Measurements from ENCODE around the gene FYN.

The FYN gene

DNA sequence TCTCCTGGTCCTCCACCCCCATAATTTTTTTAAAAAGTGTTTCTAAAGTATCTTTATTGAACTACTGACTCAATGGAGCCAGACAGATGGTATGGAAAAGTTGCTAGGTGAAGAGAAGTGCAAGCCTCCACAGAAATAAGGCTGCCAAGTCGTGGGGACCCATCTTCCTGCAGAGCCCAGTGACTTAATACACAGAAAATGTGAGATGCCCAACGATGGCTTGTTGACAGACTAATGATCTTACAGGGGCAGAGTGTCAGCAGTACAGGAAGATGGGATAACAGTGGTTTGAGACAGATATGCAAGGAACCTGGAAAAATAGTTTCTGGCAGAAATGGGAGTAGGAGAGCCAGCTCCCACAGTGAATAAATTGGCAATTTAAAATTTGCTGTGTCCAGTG, 43.3 kb downstream of the FYN start:
- DNase-seq: no peak

DNA sequence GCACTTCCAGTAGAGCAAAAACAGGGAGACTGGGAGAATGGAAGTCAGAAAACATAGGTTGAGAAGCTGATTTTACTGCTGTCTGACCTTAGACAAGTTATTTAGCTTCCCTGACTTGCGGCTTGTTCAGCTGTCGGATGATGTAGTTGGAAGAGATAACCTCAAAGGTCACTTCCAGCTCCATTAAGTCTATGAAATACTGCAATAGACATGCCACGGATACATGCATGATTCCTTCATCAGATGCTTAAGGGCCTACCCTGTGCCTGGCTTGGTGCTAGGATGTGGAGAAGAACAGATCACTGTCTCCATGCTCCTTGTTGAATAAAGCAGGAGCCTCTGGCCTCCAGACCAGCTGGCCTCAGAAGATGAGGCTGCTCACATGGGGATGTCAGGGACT, 43.7 kb downstream of the FYN start:
- no peak for DNase-seq

DNA sequence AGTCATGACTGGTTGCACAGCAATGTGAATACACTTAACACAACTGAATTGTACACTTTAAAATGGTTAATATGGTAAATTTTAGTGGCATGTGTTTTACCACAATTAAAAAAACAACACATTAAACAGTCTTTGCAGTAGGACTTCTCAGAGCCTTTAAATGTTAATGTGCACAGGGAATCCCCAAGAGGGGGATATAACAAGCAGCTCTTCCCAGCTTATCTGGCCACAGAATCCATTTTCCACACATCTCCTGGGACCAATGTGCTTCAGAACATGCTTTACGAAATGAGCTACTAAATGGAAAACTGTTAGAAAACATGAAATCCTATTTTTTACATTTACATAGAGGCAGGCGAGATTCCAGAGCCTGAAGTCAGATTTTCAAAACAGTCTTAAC, 44.4 kb downstream of the FYN start:
- DNase-seq: no peak

DNA sequence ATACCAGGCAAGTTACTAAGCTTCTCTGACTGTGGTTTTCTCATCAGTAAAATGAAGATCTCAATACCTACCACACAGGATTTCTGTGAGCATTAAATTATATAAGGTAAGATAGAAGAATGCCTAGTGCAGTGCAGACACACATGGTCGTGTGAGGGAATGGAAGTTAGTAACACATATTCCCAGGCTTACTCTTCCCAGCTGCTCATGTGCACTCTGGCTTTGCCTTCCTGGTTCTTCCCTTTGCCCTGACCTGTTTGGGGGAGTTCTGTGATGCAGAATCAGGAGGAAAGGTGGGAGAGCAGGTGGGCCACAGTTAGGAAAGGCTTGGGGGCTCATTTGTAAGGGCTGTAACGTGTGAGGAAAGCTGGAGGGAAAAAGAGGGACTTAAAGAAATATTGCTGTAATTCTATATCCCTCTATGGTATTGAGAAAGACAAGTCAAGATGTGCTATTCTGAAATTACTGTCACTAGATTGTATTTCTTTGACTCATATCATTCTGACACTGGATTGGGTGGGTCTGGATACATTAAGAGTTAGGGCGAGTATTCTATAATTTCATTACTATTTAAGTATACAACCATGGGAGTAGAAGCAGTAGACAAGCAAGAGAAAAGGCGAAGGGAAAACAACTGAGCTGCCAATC, 47.7 kb downstream of the FYN start:
- DNase-seq: no peak

DNA sequence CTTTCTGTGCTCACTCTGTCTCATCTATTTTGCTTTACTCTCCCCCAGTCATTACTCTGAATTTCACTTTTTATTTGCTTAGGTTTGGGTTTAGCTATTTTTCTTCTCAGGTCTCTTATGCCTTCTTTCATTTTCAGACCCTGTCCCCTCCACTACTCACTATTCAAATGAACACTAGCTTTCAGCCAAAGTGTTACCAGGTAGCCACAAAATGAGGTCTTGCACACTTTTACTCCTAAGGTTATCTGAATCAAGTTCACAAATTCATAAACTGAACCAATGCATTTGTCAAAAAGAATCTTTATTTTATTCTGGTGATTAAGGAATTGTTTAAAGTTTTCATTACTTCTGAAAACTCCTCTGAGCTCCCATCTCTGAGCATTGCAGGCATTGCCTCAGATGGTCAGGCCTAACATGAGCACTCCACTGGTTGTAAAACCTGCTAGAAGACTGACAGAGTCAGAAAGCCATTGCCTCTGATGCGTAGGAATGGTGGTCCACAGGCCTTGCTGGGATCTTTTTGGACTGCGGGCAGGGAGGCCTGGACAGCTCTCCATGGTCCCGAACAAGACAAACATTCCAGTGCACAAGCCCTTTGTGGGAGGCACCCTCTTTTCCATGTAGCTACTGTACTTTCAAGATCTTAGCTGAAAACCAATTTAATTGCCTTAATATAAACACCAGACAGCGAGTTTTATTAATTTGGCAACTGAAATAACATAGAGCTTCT, 48.5 kb downstream of the FYN start:
- DNase-seq: no peak

DNA sequence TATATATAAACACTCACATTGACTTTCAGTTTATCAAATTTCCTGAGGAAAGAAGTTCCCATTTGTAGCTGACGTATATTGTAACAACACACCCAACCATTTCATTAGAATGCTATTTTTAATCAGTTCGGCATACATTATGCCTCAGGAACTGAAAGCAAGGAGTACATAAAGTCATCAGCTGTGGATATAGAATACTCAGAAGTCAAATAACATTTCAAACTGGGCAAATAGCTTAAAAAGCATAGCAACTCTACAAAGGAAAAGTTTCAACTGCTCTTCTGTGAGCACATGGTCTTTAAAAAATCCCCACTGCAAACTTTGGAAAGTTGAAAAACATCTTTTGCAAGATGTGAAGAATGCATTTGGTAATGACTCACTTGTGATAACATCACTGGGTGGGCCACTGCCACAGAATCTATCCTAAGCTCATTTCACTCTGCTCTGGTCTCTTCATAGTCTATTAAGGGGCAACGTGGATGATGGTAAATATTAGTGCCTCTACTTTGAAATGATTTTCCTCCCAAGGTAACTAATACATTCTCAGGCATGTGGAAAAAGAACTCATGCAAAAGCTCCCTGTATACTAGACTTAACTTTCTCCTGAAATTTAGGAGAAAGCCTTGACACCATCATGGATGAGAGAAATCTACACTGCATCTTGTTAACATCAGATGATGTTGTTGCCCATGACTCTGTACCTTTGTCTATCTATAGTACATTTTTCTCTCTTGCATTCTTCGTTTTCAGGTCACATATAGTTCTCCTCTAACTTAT, 49.2 kb downstream of the FYN start:
- no peak for DNase-seq

DNA sequence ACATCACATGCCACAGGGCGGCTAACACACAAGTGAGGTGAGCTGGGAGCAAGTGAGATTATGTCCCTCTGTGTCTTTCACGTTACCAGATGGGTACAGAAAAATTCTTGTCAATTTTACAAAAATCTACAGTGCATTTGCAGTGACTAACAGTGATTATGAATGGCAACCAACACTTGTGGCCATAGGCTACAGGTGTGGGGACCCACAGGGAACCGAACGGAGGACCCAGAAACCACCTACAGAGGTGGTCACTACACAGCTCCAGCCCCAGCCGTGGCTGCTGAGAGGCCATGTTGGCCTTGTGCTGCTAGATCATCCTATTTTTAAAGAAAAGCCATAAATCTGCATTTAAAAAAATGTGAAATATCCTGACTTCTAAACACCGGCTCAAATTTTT, 50.2 kb downstream of the FYN start:
- DNase-seq: no peak

DNA sequence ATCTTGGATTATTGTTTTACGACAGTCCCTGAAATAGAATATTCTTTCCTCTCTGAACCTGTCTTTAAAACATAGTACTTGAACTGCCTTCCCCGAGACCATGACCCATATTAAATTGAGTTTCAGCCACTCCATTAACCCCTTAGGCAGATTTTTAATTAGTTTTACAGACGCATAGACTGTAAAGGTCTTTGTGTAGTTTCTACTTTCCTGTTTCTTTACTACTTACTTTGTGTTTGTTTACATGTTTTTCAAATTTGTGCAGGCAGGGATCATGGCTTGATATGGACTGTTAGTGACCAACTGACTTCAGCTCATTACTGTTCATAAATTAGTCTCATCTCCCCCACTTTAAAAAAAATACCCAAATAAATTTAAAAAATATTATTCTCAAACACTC, 53.8 kb downstream of the FYN start:
- no peak for DNase-seq

DNA sequence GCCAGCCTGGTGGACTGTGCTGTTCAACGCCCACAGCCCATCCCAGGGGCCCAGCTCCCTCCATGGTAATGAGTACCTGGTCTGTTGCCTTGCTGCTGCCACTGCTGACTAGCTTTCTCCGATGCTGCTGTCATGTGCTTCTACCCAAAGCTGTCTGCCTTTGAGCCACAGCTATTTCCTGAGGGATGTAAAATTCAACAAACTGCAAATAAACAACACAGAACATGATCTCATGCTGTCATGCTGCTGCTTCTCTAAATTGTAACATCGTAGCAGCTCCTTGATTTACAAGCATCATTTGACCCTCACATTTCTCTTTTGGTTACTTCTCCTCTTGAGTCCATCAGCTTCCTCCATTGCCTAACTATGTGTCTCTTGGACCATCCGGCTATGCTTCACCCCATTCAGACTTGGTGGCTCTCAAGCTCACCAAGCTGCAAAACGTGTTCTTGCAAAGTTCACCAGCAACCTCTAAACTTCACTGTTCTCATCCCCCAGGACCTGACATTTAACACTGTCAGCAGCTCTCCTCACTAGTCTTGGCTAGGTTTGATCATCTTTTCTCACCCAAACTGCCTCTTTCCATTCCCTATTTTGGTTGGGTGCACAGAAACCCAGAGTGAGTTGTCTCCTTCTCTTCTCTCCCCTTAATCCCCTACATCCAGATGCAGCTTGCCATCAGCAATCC, 54.6 kb downstream of the FYN start:
- no peak for DNase-seq

DNA sequence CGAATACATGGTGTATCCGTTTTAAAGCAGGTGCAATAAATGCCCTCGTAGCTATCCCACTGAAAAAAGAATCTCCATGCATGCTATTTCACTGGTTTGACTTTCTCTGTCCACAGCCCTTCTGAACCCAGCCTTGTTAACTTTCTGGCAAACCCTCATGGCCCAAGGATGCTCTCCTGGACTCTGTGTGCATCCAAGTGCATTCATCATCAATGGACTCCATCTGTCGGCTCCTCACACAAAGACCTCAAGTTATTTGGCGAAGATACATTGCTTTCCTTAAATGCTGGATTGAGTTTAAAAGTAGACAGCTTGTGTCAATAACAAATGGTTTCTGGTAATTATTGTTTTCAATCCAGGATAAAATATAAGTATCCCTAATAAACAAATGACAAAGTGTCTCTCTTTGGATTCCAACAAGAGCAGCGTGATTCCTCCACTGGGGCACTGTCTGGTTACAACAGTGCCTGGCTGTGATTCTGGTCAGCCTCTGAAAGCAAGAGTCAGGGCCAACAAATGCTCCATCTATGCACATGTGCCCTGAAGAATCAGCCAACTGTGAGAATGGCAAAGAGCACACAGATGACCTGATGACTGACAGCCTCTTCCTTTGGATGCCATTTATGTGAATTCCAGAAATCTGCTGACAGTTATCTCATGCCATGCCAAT, 55.7 kb downstream of the FYN start:
- no peak for DNase-seq

DNA sequence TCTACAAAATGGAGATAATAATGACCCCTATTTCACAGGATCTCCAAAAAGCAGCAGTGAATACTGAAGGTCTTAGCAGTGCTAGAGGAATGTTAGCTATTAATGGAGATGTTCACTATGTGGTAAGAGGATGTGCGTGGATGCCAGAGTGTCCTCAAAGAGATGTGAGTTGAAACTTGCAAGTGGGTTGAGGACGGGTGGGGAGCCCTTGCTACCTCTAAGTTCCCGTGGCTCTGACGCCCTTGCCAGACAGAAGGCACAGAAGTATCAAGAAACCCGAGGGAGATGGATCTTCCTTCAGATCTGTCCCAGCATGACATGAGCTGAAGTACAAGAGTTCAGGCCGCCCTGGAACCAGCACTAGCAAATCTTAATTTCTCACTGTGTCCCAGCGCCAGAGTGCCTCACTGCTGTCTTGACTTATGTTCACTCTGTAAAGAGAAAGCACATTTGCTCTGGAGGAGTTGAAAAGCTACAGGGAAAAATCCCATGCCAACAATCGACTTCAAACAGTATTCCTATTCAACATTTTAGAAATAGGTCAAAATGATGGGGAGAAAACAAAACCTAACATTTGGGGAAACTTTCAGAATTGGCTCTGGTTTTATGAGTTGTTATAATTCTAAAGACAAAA, 59.5 kb downstream of the FYN start:
- DNase-seq: no peak

DNA sequence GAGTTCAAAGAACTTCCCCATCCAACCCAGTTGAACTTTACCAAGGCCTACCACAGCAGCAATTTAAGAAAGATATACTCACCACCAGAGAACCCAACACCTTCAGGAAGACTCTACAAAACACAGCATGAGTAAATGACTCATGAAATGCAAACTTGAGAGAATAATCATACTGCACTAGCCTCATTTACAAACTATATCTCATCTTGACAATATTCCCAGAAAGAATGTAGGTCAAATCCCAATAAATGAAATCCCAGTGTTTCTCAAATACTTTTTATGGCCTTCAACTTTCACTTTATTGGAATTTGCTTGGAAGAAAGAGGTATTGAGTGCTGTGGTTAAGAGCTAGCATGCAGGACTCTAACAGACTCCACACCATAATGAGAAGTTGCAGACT, 60.0 kb downstream of the FYN start:
- DNase-seq: no peak

DNA sequence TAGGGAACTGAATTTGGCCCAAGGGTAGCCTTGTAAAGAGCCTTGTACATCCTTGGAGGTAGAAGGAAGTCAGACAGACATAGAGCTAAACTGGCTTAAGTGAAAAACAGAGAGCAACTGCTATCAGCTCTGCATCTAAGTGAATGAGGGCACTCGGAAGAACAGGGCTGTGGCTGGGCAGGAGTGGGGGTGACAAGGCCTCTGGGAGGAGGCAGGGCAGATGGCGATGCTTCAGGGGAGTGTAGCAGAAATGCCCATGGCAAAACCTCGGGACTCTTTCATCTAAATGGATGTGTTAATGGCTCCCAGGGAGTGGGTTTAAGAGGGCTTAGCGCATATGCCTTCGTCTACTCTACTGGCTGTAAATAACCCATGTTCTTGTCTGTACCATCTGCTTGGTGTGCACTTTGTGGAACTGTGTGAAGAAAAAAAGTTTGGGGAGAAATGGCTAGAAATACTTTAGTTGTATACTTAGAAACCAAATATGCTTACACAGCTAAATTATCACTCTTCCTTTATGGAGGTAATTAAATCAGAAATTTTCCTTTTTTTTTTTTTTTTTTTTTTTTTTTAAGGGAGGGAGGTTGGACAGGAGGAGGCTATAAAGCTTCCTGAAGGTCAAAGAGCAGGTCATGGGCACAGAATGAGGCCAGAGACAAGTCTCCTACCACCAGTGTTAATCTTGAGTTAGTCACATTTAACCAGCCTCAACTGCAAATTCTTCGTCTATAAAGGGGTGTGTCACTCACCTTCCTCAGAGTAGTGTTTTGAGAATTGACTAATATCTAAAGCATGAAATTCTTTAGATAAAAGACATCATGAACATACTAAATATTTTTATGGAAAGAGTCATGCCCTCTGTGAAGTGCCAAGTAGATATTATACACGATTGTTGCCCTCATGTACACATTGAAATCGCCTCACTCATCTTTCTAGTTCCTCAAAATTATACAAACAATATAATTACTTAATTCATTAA, 60.9 kb downstream of the FYN start:
- DNase-seq: no peak

DNA sequence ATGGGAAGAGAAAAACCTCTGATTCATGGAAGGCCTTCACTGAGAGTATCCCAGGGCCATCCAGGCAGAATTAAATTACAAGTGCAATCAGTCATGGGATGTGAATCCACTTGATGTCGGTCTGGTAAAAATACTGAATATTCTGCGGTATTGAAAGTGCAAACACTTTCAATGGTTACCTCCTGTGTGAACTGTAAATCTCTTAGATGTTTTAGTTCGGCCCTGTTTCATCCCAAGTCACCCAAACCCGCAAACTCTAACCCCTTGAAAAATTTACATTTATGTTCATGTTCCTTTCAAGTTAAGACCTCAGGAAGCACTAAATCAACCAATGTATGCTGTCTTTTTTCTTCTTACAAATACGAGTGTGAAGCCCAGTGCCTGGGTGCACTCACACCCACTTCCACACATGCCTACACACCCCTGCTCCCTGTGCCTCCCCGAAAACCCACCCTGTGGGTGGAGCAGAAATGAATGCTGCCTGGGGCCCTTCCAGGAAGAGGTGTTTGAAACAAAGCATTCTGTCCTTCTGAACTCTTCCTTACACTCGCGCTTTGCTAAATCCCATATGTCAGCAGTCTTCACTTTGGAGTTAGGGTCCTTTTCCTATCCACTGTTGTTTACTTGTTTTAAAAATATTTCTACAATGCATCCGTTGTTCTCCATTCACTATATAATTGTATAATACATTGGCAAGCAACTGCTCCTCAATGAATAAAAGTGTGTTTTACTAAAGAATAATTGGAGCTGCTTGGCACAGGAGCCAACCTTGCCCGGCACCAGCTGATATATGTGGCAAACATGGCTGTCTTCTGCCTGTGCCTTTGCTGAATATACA, 62.7 kb downstream of the FYN start:
- no peak for DNase-seq

DNA sequence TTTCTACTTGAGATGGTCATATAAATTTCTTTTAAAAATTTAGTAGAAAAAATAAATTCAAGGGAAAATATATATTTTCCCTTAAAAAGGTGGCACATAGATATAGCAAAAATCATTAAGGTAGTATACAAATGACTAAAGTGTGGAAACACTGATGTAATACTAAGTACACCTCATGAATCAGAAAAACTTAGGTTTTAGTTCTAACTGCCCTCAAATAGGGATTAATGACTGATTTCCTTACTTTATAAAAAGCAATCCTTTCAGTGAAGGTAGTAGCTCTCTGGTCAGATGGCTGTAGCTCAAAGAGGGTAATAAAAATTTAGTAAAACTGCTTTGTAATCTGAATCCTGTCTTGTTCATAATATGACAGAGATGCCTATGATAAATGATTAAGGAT, 63.5 kb downstream of the FYN start:
- DNase-seq: no peak

DNA sequence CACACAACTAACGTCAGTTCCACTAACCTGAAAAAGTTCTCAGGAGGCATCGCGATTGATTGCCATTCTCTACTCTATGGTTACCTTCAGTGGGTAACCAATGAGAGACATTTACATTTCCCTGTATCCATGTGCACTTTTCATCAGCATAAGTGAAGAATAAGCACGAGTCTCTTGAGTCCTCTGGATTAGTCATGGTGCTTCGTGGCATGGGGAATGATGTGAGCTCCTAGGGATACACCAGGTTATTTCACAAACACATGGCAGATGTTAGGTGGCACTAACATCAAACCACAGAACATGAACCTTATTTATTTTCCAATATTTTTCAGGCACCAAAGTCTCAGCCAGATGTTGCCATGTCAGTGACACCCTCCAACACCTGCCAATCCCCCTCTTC, 64.0 kb downstream of the FYN start:
- no peak for DNase-seq

DNA sequence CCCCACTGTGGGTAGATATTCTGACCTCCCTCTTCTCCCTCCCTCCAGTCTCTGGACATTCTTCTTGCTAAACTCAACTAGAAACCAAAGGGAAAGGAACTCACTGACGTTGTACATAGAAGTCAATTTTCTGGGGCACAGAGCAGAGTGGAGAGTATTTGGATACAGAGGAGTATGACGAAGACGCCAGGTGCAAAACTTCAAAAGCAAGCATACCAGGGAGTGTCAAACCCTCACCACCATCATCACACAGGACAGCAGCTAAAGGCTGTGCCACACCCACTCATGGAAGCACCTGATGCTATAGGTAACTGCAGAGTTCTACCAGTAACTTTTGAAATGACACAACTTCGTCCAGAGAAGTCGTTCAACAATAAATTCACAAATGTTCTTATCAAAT, 64.8 kb downstream of the FYN start:
- no peak for DNase-seq

DNA sequence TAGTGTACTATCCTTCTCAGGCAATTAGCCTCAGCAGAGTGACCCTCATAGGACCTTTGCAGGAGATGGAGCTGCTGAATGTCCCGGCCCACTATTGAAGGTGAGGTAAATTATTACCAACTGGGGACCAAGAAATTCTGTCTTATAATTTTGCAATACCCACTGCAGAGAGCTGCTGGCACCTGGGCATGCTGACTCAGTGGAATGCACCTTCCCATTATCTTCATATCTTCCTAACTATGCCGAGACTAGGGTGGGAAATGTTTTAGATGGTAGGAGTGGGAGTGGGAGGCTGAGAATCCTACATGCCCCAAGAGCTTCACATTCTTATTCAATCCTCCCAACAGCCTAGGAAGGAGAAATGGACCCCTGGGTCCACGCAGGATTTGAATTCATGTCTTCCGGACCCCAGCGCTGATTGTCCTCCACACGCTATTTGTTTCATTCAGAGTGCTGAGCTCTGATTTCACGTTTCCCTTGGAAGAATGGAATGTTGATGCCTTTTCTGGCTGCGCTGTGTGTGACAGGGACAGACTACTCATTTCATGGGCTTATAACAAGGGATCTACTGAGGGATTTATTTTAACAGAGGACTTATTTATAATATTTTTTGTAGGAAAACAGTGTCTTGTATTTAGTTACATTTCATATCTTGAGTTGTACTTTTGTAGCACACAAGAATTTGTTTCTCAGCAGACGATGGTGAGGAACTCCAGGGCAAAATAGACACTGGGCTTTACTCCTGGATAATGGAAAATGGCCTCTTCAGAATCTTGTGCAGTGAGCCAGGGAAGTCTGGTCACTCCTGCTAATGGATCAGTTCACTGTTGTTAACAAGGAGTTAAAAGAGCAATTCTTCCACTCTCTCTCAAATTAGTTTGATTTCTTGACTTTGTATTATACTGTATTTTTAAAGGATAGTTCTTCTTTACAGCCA, 66.4 kb downstream of the FYN start:
- no peak for DNase-seq

DNA sequence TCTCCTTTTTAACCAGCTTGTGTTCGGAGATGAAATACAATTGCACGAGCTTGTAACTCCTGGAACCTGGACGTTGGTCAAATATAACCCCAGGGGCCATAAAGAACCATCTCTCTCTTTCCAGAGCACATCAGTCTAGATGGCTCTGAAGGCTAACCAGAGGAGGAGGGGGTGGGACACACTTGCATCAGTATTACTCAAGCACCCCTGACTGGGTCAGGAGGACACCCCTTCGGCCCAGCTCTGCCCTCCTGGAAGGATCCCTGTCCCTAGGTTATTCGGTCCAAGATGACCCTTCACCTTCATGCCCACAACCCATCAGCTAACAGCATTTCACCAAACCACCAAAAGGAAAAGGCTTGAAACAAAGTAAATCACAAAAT, 67.1 kb downstream of the FYN start:
- DNase-seq: no peak

All from NCI-H2227 treated with DMSO at 0.1 percent for 48 hours (cell line).